Activated T-cell treated with anti-CD3 and anti-CD28 coated beads for 4 hours (primary cell): ENCODE measurements around the gene TRIP13.
"Not testable (repeated sequence)": the region's sequence is repeated elsewhere in the genome, so short reads cannot be mapped to it uniquely, and the experiment has no call there.

ENCODE experiments used
- DNase-seq: peaks from one replicate; pipeline ENCODE4 v3.0.0-alpha.2; 2020

The TRIP13 gene

DNA sequence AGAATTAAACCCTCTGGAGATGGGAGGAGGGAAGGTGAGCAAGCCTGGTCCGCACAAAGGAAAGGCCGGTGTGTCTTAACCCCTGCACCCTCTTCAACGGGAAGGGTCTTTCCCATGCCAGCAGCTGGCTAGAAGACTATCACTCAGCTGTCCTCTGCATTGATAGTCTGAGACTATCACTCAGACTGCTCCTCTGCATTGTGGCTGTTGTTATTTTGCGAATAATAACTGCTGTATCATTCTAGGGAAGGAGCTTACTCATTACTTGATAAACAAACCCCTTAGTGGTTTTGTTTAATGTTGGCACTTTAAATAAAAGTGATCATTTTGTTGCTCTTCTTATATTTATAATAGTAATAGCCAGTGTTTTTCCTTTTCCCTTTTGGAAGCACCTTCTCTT, 8.1 kb downstream of the TRIP13 start:
- no peak for DNase-seq

DNA sequence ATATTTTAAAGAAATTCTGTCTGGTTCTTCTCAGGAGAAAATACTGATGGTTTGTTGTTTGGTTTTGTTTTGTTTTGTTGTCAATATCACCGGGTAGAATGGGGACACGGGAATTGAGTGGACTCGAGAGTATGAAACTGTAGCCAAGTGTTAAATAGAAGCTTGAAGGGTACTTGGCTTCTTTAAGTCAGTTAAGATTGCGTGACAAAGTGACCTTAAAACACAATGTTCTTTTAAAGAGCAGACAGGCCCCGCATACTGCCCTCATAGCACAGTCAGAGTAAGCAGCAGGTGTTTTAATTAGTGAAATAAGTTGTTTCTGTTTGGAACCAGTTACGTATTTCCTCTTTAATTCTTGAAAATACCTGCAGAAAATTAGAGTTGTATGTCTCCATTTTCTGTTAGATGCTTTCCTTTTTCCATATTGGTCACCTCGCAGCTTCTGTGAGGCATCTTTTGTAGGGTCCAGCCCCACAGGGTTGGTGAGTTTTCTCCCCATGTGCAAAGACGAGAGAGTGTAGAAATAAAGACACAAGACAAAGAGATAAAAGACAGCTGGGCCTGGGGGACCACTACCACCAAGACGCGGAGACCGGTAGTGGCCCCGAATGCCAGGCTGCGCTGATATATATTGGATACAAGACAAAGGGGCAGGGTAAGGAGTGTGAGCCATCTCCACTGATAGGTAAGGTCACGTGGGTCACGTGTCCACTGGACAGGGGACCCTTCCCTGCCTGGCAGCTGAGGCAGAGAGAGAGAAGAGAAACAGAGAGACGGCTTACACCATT, 9.6 kb downstream of the TRIP13 start:
- no peak for DNase-seq

DNA sequence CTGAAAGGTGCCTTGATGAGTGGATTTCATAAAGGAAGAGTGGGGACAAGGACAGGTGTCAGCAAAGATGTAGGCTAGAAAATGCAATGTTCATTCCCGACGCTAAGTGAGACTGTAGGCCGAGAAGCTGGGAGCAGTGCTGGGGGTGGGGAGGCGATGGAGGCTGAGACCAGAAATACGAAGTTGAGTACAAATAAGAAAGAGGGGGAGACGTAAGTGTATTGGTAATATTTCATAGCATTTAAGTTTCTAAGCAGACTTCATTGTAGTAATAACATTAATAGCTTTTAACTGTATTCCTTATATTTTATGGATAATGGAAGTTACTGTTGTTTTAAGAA, 11.0 kb downstream of the TRIP13 start:
- DNase-seq, result no peak

DNA sequence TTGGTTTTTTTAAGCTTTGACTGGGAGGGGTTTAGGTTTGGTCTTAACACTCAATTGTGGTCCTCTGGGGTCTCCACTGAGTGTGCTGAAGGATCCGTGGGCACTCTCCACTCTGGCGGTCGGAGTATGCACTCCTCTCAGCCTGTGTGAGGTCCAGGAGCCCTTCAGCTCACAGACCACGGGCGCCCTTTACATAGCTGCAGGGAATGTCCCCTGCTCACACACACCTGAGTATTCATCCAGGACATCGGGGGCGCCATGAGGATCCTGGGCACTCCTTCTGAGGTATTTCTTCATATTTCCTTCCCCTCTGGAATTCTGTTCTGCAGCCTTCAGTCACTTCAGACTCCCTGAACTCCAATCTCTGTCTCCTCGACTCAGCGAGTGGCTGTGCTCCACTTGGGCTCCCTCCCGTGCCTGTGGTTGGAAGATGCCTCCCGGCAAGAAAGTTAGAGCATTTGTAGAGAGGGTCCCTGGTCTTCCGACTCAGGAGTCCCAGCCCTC, 12.5 kb downstream of the TRIP13 start:
- DNase-seq, result no peak

DNA sequence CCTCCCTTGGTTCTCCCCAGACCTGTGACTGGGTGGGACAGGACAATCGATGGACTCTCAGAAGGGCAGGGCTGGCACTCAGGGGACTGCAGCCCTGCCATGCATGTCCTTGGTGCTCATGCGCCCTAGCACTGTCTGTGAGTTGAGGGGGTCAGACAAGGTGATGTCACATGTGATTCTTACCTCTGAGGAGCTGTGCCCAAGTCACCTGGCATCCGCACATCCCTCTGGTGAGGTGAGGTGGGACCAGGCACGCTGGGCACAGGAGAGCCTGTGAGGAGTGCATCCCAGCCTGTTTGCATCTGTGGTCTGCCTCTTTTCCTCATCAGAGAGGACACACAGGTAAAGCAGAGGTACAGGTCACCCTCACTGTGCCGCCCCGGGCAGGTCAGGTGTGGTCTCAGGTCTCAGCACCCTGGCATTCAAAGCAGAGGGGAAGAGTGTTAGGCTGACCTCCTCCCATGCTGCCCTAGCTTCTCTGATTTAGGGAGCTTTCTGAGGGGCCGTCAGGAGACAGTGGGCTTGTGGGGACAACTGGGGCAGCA, 14.8 kb downstream of the TRIP13 start:
- DNase-seq, result no peak

DNA sequence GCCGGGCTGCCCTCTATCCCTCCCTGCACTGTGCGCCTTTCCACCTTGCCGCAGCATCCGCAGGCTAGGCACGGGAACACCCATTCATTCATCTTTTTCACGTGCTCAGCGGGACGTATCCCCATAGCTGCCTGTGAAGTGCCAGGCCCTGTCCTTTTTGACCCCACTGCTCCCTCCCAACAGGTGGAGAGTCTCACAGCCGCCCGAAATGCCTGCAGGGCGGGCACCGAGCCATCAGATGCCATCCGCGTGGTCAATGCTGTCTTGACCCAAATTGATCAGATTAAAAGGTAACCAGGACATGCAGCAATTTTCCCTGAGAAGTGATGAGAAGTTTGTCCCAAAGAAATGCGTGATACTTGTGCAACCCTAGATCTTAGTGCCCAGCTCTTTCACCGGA, 15.5 kb downstream of the TRIP13 start:
- DNase-seq, result no peak

DNA sequence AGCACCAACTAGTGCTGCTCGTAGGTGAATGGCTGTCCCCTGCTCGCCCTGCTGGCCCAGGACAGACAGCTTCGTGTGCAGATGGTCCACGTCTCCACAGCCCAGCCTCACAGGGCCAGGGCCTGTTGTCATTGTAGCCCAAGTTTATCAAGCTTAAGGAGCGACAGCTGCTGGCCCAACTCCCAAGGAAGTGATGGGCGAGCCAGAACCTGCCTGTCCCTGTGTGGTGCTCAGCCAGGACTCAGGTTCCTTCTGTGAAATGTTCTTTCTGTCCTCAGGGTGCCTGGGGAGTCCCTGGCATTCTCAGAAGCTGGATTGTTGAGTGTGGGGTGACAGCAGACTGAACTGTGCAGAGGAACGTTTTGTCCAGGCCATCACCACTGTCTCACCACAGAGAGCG, 16.4 kb downstream of the TRIP13 start:
- no peak for DNase-seq

DNA sequence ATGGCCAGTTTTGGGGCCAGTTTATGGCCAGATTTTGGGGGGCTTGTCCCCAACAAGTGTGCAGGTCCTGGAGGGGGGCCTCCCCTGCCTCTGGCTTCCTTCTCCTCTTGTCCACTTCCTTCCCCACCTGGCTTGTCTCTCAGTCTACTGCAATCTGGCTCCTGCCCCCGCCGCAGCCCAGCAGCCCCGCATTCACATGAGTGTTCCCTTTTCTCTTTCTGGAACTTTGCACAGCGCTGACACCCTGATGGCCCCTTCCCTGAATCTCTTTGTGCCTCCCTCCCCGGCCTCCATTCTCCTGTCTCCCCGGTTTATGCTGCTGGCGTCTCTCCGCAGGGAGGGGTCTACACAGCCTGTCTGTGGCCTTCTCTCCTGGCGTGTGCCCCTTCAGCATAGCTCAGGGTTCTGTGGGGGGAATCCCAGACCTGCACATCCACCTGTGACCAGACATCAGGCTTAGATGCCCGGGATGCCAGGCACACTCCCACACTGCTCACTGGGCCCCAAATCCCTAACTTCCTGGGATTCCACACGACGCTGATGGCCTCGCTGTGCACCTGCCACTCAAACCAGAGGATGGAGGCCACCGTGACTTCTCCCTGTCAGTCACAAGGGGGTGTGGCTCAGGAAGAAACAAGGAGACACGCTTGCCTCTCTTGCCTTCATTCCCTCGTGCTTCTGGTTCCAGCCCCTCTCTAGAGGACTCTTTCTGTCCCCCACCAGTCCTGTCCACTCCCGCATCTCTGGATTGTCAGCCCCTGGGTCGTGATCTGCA, 17.5 kb downstream of the TRIP13 start:
- DNase-seq, result no peak

DNA sequence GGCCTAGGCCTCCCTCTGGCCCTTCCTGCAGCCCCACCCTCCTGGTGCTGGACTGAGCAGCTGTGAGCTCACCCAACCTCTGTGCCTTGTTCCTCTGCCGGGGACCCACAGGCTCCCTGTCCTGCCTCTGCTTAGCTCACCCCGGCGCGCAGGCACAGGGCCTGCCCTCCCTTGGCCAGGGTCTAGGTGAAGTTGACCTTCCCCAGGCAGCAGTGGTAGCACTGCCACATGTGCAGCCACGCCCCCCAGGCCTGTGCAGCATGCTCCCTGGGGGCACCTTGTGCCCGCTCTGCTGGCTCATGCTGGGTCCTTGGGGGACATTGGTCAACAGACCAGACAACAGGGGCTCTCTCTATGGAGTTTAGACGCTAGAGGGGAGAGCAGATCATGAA, 18.1 kb downstream of the TRIP13 start:
- no peak for DNase-seq

DNA sequence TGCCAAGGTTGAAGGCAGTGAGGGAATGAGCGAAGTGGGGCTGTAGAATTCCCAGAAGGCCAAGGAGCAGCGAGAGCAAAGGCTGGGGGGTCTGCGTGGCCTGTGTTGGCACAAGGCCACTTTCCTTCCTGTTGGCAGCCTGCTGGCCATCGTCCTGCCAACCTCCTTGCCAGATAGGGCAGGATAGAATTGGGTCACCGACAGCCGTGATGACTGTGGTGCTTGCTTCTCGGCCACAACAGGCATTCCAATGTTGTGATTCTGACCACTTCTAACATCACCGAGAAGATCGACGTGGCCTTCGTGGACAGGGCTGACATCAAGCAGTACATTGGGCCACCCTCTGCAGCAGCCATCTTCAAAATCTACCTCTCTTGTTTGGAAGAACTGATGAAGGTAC, 18.9 kb downstream of the TRIP13 start:
- DNase-seq, result no peak

DNA sequence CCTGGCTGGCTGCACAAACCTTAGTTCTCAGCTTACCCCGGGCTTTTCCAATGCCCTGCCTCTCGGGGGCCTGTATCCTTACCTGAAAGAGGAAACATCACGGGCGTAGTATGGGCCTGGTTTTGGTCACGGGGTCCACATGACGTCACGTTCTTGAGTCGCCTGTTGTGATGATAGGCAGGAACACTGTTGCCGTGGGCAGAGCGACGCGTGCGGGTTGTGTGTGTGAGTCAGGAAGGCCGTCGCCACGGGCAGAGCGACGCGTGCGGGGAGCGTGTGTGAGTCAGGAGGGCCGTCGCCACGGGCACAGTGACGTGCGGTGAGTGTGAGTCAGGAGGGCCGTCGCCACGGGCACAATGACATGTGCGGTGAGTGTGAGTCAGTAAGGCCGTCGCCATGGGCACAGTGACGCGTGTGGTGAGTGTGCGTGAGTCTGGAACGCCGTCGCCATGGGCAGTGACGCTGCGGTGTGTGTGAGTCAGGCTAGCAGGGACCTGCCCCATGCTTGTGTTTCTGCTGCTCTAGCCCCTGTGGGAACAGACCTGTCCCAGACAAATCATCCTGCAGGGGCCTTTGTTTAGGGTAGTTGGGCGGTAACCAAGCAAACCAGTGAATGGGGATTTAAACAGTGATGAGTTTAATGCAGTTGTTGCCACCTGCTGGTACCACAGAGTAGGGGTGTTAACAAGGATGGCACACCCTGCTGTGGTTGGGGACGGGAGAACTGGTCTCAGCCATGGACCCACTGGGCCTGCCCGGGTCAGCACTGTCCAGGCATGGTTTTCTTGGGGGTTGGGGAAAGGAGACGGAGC, 19.8 kb downstream of the TRIP13 start:
- peak; percentile 11 for DNase-seq

DNA sequence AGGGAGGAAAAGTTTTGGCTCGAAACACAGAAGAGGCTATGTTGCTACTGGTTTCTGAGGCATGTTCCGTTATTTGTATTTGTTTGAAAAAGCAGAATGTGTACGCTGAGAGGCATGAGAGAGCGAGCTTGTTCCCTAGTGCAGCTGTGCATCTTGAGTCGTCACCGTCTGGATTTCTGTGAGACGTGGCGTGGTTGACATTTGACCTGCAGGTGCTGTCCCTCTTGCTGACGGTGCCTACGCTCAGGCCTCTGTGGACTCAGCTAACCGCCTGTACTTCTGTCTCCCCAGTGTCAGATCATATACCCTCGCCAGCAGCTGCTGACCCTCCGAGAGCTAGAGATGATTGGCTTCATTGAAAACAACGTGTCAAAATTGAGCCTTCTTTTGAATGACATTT, 21.5 kb downstream of the TRIP13 start:
- DNase-seq, result no peak

DNA sequence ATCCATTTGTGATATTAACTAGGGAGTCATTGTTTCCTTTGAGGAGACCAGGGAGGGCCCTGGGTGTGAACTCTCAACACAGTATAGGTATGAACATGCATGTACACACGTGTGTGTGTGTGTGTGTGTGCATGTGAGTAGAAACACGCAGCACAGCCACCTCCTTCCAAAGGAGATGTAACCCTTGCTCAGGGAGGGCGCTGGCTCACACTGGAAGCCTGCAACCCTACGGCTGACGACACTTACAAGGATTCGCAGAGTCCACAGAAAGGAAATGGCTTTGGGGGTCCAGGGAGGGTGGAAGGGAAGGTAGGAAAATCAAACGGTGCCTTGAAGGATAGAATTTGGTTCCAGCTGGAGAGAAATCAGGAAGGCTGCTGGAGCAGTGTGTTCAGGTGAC, 21.9 kb downstream of the TRIP13 start:
- DNase-seq, result no peak

DNA sequence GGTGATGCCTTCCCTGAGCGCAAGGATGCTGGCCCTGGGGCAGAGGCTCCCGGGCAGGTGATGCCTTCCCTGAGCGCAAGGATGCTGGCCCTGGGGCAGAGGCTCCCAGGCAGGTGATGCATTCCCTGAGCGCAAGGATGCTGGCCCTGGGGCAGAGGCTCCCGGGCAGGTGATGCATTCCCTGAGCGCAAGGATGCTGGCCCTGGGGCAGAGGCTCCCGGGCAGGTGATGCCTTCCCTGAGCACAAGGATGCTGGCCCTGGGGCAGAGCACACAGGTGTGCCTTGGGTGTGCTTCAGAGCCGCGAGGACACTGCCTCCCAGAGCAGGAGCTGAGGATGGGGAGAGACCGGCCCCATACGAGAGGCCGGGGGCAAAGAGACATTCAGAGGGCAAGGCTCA, 22.7 kb downstream of the TRIP13 start:
- DNase-seq, result not testable (repeated sequence)

DNA sequence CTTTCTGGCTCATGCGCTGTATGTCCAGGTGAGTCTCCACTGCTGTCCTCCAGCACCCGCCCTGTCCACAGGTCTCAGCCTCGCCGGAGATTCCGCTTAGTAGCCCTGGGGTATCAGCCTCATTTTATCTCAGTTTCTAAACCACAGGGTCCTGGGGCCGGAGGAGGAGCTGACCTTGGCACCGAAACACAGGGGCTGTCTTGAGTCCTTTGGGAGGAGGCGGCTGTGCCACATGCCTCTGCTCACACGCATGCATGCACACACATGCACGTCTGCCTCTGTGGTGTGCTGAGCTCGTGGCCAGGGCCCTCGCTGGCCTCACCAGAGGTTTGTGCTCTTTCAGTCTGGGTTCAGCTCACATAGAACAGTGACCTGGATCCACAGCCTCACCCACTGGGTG, 23.3 kb downstream of the TRIP13 start:
- no peak for DNase-seq

DNA sequence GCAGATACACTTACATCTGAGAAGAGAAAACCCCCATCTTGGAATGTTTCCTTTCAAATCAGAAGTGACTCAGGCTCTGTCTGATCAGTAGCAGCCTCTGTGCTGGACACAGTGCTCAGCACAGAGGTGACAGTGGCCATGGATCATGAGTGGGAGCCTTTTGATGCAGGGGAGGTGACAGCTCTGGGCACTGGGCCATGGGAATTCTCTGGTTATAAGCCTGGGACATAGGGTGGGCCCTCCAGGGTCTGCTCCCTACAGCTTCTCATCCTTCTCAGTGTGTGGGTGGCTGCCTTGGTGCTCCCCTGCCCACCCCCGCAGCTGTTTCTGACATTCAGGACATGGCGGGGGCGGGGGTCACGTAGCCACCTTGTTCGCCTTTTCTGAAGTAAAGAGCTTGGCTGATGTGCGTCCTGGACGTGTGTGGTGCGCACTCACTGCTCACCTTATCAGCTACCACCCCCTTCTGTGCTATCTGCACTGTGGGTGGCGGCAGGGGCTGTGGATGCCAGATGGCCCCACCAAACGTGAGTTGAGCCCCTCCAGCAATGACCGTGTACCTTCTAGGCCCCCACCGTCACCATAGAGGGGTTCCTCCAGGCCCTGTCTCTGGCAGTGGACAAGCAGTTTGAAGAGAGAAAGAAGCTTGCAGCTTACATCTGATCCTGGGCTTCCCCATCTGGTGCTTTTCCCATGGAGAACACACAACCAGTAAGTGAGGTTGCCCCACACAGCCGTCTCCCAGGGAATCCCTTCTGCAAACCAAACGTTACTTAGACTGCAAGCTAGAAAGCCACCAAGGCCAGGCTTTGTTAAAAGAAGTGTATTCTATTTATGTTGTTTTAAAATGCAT, 24.0 kb downstream of the TRIP13 start:
- DNase-seq, result no peak

DNA sequence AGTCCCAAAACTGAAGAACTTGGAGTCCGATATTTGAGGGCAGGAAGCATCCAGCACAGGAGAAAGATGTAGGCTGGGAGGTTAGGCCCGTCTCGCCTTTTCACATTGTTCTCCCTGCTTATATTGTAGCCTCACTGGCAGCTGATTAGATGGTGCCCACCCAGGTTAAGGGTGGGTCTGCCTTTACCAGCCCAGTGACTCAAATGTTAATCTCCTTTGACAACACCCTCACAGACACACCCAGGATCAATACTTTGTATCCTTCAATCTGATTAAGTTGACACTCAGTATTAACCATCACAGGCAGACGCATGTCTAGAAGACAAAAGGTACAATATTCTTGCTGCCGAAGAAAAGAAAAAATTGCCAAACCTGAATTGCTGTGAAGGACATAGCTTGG, 26.0 kb downstream of the TRIP13 start:
- DNase-seq, result not testable (repeated sequence)

DNA sequence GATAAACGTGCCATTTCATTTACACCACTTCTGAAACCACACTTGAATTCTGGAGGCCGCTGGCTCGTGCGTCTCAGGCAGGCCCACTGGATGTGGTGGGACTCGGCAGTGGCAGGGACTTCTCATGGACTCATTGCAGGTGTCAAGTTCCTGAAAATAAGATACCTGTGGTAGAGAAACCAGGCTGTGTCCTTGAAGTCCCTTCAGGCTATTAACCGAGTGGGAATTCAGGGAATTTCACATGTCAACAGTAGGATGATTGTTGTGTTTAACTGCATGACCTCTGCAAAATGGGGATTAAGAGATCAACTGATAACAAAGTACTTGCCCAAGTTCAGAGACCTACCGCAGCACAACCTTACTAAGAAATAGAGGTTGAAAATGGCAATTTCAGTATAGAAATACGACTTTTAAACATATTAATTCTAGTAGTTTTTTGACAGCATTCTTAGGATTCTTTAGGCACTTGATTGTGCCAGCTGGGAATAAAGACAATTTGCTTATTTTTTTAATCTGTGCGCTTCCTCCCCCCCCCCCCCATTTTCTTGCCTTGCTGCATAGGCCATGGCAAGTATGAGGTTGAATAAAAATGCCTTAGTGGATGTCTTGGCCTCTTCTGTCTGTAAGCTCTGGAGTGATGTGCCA, 26.8 kb downstream of the TRIP13 start:
- no peak for DNase-seq

DNA sequence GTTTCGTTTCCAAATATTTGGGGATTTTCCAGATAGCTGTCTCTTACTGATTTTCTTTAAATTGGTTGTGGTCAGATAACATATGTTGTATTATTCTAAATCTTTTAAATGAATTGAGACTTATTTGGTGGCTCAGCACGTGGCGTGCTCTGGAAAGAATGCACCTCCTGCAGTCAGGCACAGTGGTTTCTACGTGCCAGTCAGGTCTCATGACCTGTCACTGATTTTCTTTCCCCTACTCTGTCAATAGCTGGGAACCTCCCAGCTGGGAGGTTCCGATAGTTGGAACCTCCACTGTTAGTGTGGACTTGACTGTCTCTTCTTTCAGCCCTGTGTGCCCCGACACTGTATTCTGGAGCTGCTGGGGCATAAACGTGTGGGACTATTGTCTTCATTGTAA, 27.6 kb downstream of the TRIP13 start:
- no peak for DNase-seq

DNA sequence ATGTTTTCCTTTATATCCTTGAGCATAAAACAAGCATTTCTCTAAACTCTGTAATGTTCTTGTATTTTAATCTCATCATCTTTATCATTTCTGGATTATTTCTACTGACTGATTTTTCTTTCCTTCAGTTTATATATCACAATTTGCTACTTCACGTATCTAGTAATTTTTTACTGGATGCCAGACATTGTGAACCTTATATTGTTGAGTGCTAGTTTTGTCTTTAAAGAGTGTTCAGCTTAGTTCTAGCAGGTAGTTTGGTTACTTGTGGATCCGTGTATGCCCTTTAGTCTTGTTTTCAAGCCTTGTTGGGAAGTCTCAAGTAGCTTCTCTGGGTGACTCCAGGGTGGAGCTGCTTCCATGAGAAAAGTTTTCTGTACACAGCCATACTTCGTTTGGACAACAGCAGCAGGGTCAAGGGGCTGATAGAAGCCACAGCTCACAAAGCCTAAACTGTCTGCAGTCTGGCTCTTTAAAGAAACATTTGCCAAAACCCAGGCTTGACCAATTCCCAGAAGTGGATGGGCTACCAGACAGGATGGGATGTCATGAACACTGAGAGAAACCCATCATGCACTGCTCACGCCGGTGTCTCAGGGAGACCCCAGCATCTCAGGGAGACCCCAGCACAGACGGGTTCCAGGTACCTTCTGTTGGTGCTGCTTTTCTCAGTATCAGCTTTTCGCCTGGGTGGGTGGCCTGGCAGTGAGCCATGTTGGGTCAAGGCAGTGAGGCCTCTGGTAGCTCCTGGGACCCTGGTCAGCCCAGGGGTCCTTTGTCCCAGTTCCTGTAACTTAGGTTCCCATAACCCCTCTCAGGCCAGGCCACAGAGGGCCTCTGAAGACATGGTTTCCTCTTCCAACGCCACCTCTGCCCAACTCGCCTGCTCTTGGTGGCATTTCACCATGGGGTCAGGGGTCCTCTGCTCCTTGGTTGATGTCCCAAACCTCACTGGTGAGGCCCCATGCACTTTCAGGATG, 29.1 kb downstream of the TRIP13 start:
- no peak for DNase-seq
